WTC11 (cell line): ENCODE measurements around the gene INTS7. TPM values are rescaled to one million over a fixed set of nuclear protein-coding genes. Genes with fewer than 3 reads are reported as not detected.

Source experiments
- ATAC-seq: fragments of 200-7000 bp; cut with Tn5 transposase; 2 replicates; pipeline ENCODE4 v1.10.0; 2021; ENCODE audit warnings: mild to moderate bottlenecking, moderate library complexity
- CTCF ChIA-PET: fragments of 300-600 bp; sonication (Branson Sonifier 250); formaldehyde crosslinking; loops from one replicate; lab custom pipeline; 2021; ENCODE audit warnings: antibody characterized with exemption; lab: Charles Lee
- POLR2A ChIA-PET: fragments of 350-600 bp; sonication (Branson Sonifier 250); formaldehyde crosslinking; loops from one replicate; lab custom pipeline; 2021; ENCODE audit warnings: antibody characterized with exemption; lab: Charles Lee
- DNase-seq: peaks from one replicate; pipeline ENCODE4 v3.0.0; 2021; ENCODE audit warnings: low spot score
- H3K27ac Mint-ChIP-seq: 2 replicates; pipeline ENCODE4 v1.8.0; 2021; ENCODE audit warnings: mixed read lengths
- H3K27me3 Mint-ChIP-seq: 2 replicates; pipeline ENCODE4 v1.8.0; 2021; ENCODE audit warnings: low read depth, mild to moderate bottlenecking, moderate library complexity, mixed read lengths
- H3K36me3 Mint-ChIP-seq: 2 replicates; pipeline ENCODE4 v1.8.0; 2021; ENCODE audit warnings: mixed read lengths
- H3K4me1 Mint-ChIP-seq: 2 replicates; pipeline ENCODE4 v1.8.0; 2022; ENCODE audit warnings: mixed read lengths
- H3K4me3 Mint-ChIP-seq: 2 replicates; pipeline ENCODE4 v1.8.0; 2021; ENCODE audit warnings: mild to moderate bottlenecking, moderate library complexity, mixed read lengths
- H3K9me3 Mint-ChIP-seq: 2 replicates; pipeline ENCODE4 v1.8.0; 2021; ENCODE audit warnings: mixed read lengths
- FOXK1 ChIP-seq: sonication (generic); formaldehyde crosslinking; IDR thresholded peaks from 2 replicates; pipeline ENCODE4 v1.8.0; 2022; ENCODE audit warnings: mild to moderate bottlenecking, moderate library complexity, missing genetic modification reagents
- FOXP1 ChIP-seq: sonication (generic); formaldehyde crosslinking; IDR thresholded peaks from 2 replicates; pipeline ENCODE4 v1.8.0; 2022; ENCODE audit warnings: missing genetic modification reagents, mild to moderate bottlenecking, moderate library complexity, borderline replicate concordance
- SMAD4 ChIP-seq: sonication (generic); formaldehyde crosslinking; IDR thresholded peaks from 2 replicates; pipeline ENCODE4 v1.8.0; 2022; ENCODE audit warnings: mild to moderate bottlenecking, missing genetic modification reagents
- TCF7 ChIP-seq: sonication (generic); formaldehyde crosslinking; IDR thresholded peaks from 2 replicates; pipeline ENCODE4 v1.8.0; 2022; ENCODE audit warnings: mild to moderate bottlenecking, low read depth, missing genetic modification reagents, moderate library complexity
- TEAD4 ChIP-seq: sonication (generic); formaldehyde crosslinking; IDR thresholded peaks from 2 replicates; pipeline ENCODE4 v1.8.0; 2022; ENCODE audit warnings: mild to moderate bottlenecking, missing genetic modification reagents
- TP53 ChIP-seq: sonication (generic); formaldehyde crosslinking; IDR thresholded peaks from 2 replicates; pipeline ENCODE4 v1.8.1; 2023; ENCODE audit warnings: mild to moderate bottlenecking, missing genetic modification reagents
- ZNF121 ChIP-seq: sonication (generic); formaldehyde crosslinking; IDR thresholded peaks from 2 replicates; pipeline ENCODE4 v1.8.0; 2023; ENCODE audit warnings: missing genetic modification reagents
- ZNF416 ChIP-seq: fragments of 250-450 bp; sonication (Bioruptor Pico); IDR thresholded peaks from 2 replicates; pipeline ENCODE4 v1.9.0; 2021; ENCODE audit warnings: mild to moderate bottlenecking, inconsistent platforms
- total RNA-seq: library from RNA; stranded (reverse); gene quantifications from 3 replicates; pipeline ENCODE4 v1.2.3, GENCODE V29; 2021
- TF ChIP-seq, protein P1 (sequence below): sonication (generic); formaldehyde crosslinking; IDR thresholded peaks from 2 replicates; pipeline ENCODE4 v1.8.1; 2023; ENCODE audit warnings: mild to moderate bottlenecking, missing genetic modification reagents
- TF ChIP-seq, protein P2 (sequence below): sonication (generic); formaldehyde crosslinking; IDR thresholded peaks from 2 replicates; pipeline ENCODE4 v1.8.1; 2022; ENCODE audit warnings: mild to moderate bottlenecking, missing genetic modification reagents, moderate library complexity, borderline replicate concordance
- TF ChIP-seq, protein P3 (sequence below): fragments of 250-450 bp; sonication (Bioruptor Pico); IDR thresholded peaks from 2 replicates; pipeline ENCODE4 v1.9.0; 2021; ENCODE audit warnings: mild to moderate bottlenecking
- TF ChIP-seq, protein P4 (sequence below): fragments of 250-450 bp; sonication (Bioruptor Pico); IDR thresholded peaks from 2 replicates; pipeline ENCODE4 v1.9.0; 2021; ENCODE audit warnings: mild to moderate bottlenecking, borderline replicate concordance
- TF ChIP-seq, protein P5 (sequence below): sonication (generic); formaldehyde crosslinking; IDR thresholded peaks from 2 replicates; pipeline ENCODE4 v1.8.0; 2022; ENCODE audit warnings: mild to moderate bottlenecking, missing genetic modification reagents
- TF ChIP-seq, protein P6 (sequence below): sonication (generic); formaldehyde crosslinking; IDR thresholded peaks from 2 replicates; pipeline ENCODE4 v1.8.0; 2022; ENCODE audit warnings: mild to moderate bottlenecking, missing genetic modification reagents
- TF ChIP-seq, protein P7 (sequence below): sonication (generic); formaldehyde crosslinking; IDR thresholded peaks from 2 replicates; pipeline ENCODE4 v1.8.0; 2022; ENCODE audit warnings: mild to moderate bottlenecking, missing genetic modification reagents
- TF ChIP-seq, protein P8 (sequence below): fragments of 250-450 bp; sonication (Bioruptor Pico); IDR thresholded peaks from 2 replicates; pipeline ENCODE4 v2.1.2; 2022; ENCODE audit warnings: mild to moderate bottlenecking, moderate library complexity
- TF ChIP-seq, protein P9 (sequence below): sonication (generic); formaldehyde crosslinking; conservative IDR thresholded peaks from 2 replicates; pipeline ENCODE4 v1.8.1; 2023; ENCODE audit warnings: mild to moderate bottlenecking, low read depth, missing genetic modification reagents, moderate library complexity
- TF ChIP-seq, protein P10 (sequence below): sonication (generic); formaldehyde crosslinking; IDR thresholded peaks from 2 replicates; pipeline ENCODE4 v1.8.0; 2023; ENCODE audit warnings: missing genetic modification reagents

The INTS7 gene
- total RNA-seq, 1 experiment from 2014 or later: 17.2 TPM

DNA sequence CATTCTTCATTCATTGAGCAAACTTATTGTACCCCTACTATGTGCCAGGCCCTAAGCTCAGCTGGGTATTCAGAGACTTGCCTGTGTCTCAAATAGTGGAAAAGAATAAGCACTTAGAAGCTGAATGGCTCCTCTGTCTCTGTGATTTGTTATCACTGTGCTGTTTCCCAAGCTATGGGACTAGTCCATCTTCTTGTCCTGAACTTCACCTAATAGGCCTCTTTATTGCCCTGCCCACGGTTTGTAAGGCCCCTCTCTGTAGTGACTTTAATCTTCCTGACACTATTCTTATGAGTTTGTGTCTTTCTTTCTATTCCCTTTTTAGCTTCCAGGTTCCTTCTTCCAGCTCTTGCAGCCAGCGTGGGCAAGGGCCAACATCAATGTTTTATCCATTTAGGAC, 119.4 kb downstream of the INTS7 start:
- ChIA-PET CTCF (no interaction called here), POLR2A (no interaction called here)
- Mint-ChIP-seq H3K36me3 (no peaks in the 10 kb centered on the region), H3K9me3 (no peaks in the 10 kb centered on the region), H3K4me1 (peaks cover 11% of the 10 kb centered on the region), H3K27ac (no peak overlapping the region), H3K27me3 (peaks cover 3% of the 10 kb centered on the region; the same call in 1 of the 2 replicates), H3K4me3 (no peak overlapping the region)
- TF ChIP-seq, protein P1, sequence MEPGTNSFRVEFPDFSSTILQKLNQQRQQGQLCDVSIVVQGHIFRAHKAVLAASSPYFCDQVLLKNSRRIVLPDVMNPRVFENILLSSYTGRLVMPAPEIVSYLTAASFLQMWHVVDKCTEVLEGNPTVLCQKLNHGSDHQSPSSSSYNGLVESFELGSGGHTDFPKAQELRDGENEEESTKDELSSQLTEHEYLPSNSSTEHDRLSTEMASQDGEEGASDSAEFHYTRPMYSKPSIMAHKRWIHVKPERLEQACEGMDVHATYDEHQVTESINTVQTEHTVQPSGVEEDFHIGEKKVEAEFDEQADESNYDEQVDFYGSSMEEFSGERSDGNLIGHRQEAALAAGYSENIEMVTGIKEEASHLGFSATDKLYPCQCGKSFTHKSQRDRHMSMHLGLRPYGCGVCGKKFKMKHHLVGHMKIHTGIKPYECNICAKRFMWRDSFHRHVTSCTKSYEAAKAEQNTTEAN (CRISPR knock-in tag): no peak
- no peak for TF ChIP-seq SMAD4
- TF ChIP-seq TCF7 (CRISPR knock-in tag): no peak
- TF ChIP-seq, protein P2, sequence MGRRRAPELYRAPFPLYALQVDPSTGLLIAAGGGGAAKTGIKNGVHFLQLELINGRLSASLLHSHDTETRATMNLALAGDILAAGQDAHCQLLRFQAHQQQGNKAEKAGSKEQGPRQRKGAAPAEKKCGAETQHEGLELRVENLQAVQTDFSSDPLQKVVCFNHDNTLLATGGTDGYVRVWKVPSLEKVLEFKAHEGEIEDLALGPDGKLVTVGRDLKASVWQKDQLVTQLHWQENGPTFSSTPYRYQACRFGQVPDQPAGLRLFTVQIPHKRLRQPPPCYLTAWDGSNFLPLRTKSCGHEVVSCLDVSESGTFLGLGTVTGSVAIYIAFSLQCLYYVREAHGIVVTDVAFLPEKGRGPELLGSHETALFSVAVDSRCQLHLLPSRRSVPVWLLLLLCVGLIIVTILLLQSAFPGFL (CRISPR knock-in tag): no peak
- TF ChIP-seq, protein P3, sequence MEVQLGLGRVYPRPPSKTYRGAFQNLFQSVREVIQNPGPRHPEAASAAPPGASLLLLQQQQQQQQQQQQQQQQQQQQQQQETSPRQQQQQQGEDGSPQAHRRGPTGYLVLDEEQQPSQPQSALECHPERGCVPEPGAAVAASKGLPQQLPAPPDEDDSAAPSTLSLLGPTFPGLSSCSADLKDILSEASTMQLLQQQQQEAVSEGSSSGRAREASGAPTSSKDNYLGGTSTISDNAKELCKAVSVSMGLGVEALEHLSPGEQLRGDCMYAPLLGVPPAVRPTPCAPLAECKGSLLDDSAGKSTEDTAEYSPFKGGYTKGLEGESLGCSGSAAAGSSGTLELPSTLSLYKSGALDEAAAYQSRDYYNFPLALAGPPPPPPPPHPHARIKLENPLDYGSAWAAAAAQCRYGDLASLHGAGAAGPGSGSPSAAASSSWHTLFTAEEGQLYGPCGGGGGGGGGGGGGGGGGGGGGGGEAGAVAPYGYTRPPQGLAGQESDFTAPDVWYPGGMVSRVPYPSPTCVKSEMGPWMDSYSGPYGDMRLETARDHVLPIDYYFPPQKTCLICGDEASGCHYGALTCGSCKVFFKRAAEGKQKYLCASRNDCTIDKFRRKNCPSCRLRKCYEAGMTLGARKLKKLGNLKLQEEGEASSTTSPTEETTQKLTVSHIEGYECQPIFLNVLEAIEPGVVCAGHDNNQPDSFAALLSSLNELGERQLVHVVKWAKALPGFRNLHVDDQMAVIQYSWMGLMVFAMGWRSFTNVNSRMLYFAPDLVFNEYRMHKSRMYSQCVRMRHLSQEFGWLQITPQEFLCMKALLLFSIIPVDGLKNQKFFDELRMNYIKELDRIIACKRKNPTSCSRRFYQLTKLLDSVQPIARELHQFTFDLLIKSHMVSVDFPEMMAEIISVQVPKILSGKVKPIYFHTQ (CRISPR knock-in tag): no peak
- TF ChIP-seq FOXP1 (CRISPR knock-in tag): no peak
- no peak for TF ChIP-seq TP53 (CRISPR knock-in tag)
- no peak for TF ChIP-seq FOXK1 (CRISPR knock-in tag)
- TF ChIP-seq, protein P4, sequence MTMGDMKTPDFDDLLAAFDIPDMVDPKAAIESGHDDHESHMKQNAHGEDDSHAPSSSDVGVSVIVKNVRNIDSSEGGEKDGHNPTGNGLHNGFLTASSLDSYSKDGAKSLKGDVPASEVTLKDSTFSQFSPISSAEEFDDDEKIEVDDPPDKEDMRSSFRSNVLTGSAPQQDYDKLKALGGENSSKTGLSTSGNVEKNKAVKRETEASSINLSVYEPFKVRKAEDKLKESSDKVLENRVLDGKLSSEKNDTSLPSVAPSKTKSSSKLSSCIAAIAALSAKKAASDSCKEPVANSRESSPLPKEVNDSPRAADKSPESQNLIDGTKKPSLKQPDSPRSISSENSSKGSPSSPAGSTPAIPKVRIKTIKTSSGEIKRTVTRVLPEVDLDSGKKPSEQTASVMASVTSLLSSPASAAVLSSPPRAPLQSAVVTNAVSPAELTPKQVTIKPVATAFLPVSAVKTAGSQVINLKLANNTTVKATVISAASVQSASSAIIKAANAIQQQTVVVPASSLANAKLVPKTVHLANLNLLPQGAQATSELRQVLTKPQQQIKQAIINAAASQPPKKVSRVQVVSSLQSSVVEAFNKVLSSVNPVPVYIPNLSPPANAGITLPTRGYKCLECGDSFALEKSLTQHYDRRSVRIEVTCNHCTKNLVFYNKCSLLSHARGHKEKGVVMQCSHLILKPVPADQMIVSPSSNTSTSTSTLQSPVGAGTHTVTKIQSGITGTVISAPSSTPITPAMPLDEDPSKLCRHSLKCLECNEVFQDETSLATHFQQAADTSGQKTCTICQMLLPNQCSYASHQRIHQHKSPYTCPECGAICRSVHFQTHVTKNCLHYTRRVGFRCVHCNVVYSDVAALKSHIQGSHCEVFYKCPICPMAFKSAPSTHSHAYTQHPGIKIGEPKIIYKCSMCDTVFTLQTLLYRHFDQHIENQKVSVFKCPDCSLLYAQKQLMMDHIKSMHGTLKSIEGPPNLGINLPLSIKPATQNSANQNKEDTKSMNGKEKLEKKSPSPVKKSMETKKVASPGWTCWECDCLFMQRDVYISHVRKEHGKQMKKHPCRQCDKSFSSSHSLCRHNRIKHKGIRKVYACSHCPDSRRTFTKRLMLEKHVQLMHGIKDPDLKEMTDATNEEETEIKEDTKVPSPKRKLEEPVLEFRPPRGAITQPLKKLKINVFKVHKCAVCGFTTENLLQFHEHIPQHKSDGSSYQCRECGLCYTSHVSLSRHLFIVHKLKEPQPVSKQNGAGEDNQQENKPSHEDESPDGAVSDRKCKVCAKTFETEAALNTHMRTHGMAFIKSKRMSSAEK (CRISPR knock-in tag): no peak
- TF ChIP-seq, protein P5, sequence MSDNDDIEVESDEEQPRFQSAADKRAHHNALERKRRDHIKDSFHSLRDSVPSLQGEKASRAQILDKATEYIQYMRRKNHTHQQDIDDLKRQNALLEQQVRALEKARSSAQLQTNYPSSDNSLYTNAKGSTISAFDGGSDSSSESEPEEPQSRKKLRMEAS: no peak
- TF ChIP-seq, protein P6, sequence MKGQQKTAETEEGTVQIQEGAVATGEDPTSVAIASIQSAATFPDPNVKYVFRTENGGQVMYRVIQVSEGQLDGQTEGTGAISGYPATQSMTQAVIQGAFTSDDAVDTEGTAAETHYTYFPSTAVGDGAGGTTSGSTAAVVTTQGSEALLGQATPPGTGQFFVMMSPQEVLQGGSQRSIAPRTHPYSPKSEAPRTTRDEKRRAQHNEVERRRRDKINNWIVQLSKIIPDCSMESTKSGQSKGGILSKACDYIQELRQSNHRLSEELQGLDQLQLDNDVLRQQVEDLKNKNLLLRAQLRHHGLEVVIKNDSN (CRISPR knock-in tag): no peak
- TF ChIP-seq, protein P7, sequence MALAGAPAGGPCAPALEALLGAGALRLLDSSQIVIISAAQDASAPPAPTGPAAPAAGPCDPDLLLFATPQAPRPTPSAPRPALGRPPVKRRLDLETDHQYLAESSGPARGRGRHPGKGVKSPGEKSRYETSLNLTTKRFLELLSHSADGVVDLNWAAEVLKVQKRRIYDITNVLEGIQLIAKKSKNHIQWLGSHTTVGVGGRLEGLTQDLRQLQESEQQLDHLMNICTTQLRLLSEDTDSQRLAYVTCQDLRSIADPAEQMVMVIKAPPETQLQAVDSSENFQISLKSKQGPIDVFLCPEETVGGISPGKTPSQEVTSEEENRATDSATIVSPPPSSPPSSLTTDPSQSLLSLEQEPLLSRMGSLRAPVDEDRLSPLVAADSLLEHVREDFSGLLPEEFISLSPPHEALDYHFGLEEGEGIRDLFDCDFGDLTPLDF (CRISPR knock-in tag): no peak
- no peak for TF ChIP-seq ZNF121
- no peak for TF ChIP-seq TEAD4 (CRISPR knock-in tag)
- no peak for TF ChIP-seq ZNF416
- TF ChIP-seq, protein P8, sequence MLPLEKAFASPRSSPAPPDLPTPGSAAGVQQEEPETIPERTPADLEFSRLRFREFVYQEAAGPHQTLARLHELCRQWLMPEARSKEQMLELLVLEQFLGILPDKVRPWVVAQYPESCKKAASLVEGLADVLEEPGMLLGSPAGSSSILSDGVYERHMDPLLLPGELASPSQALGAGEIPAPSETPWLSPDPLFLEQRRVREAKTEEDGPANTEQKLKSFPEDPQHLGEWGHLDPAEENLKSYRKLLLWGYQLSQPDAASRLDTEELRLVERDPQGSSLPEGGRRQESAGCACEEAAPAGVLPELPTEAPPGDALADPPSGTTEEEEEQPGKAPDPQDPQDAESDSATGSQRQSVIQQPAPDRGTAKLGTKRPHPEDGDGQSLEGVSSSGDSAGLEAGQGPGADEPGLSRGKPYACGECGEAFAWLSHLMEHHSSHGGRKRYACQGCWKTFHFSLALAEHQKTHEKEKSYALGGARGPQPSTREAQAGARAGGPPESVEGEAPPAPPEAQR (CRISPR knock-in tag): no peak
- TF ChIP-seq, protein P9, sequence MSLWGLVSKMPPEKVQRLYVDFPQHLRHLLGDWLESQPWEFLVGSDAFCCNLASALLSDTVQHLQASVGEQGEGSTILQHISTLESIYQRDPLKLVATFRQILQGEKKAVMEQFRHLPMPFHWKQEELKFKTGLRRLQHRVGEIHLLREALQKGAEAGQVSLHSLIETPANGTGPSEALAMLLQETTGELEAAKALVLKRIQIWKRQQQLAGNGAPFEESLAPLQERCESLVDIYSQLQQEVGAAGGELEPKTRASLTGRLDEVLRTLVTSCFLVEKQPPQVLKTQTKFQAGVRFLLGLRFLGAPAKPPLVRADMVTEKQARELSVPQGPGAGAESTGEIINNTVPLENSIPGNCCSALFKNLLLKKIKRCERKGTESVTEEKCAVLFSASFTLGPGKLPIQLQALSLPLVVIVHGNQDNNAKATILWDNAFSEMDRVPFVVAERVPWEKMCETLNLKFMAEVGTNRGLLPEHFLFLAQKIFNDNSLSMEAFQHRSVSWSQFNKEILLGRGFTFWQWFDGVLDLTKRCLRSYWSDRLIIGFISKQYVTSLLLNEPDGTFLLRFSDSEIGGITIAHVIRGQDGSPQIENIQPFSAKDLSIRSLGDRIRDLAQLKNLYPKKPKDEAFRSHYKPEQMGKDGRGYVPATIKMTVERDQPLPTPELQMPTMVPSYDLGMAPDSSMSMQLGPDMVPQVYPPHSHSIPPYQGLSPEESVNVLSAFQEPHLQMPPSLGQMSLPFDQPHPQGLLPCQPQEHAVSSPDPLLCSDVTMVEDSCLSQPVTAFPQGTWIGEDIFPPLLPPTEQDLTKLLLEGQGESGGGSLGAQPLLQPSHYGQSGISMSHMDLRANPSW: no peak
- TF ChIP-seq, protein P10, sequence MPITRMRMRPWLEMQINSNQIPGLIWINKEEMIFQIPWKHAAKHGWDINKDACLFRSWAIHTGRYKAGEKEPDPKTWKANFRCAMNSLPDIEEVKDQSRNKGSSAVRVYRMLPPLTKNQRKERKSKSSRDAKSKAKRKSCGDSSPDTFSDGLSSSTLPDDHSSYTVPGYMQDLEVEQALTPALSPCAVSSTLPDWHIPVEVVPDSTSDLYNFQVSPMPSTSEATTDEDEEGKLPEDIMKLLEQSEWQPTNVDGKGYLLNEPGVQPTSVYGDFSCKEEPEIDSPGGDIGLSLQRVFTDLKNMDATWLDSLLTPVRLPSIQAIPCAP: no peak
- ATAC-seq (no peak), DNase-seq (no peak)
